Stromal cell of bone marrow (primary cell): Measurements from ENCODE around the gene PHLPP1.
A peak's percentile ranks its signal among the peaks of the same experiment; 100 is the strongest.
"Not testable (repeated sequence)": the region's sequence is repeated elsewhere in the genome, so short reads cannot be mapped to it uniquely, and the experiment has no call there.

Experiments
- DNase-seq: peaks from one replicate; pipeline ENCODE4 v3.0.0-alpha.2; 2012; ENCODE audit warnings: low read depth

Gene PHLPP1

DNA sequence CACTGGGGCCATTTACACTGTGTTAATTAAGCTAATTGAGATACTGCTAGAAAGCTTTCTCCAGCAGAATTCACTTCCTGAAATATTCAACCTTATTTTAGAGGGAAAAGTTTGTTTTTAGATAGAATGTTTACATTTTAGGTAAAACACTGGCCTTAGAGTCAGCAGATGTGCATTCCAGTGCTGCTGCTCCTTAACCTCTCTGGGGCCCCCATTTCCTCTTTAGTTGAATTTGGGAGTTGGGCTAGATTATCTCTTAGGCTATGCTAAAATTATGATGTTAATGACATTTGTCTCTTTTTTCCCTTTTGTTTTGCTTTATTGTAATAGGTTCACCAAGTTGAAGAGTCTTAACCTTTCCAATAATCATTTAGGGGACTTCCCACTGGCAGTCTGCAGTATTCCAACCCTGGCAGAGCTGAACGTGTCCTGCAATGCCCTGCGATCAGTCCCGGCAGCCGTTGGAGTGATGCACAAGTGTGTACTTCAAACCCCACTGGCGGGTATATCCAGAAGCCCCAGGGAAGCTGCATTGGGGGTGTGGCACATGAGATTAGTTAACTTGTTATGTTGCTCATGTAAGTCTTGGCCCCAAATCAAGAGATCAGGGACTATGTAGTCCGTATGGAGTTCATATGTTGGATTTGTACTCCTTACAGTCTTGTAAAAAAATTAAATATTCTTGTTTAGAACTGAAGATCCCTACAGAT, 179.5 kb downstream of the PHLPP1 start:
- no peak for DNase-seq

DNA sequence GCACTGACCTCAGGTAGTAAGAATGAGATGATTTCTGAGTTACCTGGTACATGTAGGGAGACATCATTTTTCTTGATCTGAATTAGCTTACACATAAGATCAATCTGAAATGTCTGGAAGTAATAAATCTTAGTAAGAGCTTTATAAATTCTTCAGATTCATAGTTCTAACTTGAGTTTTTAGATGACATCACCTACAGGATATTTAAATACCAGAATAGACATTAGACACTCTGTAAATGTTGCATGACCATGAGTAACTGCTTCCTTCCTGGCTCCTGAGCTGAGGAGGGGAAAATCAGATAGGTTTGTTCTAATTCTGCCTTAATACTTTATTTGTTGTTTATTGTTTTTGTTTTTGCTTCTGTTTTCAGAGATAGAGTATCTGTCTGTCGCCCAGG, 181.8 kb downstream of the PHLPP1 start:
- DNase-seq = peak; percentile 9

DNA sequence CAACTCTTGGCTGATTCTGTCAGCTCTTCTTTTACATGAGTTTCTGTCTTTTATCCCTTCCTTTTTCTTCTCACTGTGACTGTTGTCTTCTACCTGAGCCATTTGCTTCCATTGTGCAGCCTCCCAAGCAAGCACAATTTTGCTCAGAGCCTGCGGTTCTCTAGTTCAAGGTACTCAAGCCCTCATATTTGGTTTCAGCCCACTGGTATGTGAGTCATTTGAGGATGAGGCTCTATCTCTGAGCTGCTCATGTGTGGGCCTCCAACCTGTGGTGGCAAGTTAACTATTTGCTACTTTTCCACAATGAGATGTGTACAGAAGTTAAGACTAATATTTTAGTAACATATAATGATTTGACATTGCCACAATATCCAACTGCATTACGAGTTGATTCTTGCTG, 183.0 kb downstream of the PHLPP1 start:
- DNase-seq = no peak

DNA sequence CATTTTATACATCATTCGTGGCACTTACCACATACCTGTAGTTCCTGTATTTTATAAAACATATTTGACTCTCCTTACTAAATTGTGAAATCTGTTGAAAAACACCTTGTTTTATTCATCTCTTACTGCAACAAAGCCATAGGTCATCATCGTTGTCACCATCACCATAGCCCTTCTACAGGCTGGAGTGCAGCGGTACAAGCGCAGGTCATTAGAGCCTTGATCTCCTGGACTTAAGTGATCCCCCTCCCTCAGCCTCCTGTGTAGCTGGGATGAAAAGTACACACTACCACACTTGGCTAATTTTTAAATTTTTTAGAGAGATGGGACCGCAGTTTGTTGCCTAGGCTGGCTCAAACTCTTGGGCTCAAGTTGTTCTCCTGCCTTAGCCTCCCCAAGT, 184.2 kb downstream of the PHLPP1 start:
- no peak for DNase-seq

DNA sequence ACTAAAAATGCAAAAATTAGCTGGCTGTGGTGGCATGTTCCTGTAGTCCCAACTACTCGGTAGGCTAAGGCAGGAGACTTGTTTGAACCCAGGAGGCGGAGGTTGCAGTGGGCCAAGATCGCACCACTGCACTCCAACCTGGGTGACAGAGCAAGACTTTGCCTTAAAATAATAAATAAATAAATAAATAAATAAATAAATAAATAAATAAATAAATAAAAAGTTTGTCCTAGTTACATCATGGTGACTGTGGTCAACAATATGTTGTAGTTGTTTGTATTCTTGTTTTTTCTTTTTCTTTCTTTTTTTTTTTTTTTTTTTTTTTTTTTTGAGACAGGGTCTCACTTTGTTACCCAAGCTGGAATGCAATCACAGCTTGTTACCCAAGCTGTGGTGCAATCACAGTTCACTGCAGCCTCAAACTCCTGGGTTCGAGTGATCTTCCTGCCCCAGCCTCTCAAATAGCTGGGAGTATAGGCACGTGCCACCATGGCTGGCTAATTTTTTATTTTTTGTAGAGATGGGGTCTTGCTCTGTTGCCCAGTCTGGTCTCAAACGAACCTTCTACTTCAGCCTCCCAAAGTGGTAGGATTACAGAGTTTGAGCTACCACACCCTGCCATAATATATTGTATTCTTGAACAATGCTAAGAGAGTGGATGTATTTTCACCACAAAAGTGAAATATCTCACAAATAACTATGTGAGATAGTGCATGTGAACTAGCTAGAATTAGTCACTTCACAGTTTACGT, 185.0 kb downstream of the PHLPP1 start:
- DNase-seq = no peak

DNA sequence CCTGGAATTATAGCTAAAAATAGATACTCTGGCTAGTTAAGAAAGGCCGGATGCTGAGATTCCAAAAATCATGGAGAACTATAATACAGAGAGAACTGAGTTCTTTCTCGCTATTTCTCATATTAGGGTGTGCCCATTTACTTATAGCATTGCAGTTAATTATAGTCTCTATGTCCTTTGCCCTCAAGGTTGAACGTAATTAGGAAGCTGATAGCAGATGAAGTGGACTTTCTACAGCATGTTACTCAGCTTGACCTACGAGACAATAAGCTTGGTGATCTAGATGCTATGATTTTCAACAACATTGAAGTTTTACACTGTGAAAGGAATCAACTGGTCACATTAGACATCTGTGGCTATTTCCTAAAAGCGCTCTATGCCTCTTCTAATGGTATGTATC, 187.4 kb downstream of the PHLPP1 start:
- no peak for DNase-seq

DNA sequence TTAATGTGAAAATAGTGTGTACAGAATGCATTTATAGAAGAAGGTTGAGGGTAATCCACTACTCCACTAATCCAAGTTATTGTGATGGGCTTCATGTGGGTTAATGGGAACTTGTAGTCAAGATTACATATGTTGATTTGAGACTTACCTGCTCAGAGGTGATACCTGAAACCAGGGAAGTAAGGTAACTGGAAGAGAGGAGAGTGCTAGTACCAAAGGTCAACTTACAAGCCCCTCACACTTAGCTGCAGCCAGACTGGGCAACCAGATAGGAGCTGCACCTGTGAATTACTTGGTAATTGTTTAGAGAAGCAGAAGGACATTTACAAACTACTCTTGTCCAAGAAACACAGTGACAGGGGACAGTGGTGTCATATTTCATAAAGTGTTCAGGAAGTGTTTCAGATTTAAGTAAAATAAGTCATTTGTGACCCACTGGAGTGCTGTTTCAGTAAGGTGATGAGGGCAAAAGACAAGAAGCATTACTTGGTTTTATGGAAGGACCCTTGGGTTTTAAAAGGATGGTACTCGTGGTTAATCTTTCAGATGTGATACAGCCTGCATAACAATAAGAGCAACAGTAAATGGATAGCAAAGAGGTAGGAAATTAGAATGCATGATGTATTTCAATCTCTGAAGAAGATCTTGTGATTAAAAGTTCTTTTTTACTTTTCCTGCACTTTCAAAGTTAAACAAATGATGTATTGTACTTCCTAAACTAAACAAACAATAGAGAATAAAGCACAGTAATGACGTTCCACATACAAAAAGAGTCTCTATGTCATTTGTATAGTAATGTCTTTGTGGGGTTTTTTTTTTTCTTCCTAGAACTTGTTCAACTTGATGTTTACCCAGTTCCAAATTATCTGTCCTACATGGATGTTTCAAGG, 189.3 kb downstream of the PHLPP1 start:
- DNase-seq = no peak

DNA sequence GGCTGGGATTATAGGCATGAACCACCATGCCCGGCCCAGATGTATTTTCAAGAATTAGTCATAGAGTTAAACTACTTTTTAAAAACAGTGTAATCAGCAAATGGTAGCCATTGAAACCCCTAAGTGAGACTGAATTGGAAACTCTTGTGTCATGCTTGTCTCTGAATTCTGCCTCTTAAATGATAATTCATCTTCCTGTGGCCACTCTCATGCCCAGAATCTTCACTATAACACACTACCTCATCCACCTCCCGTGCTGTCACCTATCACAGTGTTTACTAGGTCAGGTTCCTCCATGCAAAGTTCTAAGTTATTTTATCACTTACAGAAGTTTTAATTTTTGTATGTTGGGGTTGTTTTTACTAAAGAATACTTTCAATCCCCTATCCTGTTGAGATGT, 197.5 kb downstream of the PHLPP1 start:
- peak; percentile 28 for DNase-seq

DNA sequence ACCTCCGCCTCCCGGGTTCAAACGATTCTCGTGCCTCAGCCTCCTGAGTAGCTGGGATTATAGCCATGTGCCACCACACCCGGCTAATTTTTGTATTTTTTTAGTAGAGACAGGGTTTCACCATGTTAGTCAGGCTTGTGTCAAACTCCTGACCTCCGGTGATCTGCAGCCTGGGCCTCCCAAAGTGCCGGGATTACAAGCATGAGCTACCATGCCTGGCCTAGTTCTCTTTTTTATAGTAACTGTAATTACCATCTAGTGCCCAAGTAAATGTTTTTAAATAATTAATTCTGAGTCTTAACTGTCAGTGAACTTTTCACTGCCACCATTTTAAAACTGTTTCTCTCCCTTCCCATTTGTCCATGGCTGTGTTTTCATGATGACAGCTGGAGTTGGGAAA, 198.5 kb downstream of the PHLPP1 start:
- not testable (repeated sequence) for DNase-seq

DNA sequence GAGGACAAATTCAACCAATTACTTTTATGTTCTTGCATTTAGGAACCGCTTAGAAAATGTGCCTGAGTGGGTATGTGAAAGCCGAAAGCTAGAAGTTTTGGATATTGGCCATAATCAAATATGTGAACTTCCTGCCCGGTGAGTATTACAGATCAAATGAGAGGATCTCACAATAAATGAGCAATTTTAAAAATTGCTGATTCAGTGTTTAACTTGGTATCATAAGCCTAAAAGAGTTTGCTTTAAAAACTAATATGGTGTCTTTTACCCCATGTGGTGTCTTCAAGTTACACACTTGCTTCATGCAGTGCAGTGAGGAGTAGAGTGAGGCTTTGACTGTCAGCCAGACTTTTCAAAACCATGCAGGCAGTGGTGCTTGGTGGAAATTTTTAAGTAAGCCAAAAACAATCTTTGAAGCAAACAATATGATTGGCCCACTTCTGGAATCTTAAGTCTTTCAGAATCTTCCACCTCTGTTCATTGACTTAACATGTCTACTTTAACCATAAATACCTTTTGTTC, 199.6 kb downstream of the PHLPP1 start:
- peak; percentile 21 for DNase-seq

DNA sequence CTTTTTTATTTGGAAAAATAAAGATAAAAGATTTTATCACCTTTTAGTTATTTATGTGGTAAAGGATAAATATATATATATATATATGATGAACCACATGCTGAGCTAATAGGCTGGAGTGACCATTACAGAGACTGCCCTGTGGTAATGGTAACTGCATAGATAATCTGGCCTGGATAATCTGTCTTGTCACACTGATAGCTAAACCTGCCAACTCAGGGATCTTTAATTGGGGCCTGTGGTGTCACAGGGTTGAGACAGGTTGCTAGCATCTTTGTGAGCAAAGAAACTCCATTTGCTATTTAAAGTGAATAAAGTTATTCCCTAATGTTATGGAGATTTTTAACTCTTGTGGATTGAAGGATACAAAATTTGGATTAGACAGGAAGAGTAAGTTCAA, 203.0 kb downstream of the PHLPP1 start:
- no peak for DNase-seq

DNA sequence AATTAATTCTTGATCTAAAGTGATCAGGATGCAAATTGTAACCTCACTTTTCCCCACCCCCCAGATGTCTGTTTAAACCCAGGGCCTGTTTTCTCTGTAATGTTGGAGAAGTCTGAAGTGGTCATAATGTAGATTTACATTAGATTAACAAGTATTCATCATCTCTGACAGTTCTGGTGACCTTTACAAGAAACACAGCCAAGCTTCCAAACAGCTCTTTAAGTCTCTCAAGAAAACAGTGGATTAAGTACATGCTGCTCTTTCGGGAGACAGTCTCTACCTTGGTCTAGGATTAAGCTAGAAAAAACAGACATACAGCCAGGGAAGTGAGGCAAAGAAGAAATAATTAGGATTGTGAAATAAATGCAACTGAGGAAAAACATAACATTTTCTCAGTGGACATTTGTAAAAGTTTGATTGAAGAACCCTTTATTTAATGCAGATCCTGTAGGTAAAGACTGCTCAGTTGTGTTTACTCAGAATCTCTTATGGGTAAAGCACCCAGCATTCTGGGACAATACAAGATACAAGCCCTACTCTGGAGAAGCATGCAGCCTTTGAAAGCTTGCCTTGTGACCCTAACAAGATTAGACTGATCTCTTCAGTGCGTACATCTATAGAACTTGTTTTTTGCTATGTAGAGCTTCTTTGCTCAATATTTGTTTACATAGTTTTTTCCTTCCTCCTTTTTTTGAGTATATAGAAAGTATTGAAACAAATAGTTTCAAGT, 203.9 kb downstream of the PHLPP1 start:
- no peak for DNase-seq

DNA sequence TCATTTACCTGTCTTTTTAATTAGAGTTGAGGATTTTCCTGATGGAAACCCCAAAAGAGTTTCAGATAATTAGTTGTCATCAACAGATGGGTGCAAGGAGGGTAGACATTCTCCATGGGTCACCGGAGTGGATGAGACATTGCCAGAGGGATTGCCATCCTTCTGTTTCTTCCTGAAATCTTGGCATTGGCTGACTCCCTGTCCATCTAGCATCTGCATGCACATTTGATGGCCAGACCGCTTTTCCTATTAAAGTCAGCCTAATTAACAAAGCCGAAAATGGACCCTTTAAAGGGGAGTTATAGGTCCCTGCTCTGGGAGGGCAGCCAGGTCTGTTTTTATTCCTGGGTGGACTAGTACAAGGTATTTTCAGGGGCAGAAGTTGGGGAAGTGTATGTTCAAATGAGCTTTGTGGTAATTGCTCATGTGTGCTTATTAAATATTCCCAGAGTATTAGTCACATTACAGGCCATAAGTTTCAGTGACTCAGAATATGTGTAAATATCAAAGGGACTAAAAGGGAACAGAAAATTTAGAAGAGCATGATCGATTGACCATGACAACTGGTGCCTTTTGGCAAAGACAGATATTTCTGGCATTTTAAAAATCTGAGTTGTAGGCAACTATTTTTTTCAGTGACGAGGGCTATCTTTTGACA, 209.8 kb downstream of the PHLPP1 start:
- no peak for DNase-seq

DNA sequence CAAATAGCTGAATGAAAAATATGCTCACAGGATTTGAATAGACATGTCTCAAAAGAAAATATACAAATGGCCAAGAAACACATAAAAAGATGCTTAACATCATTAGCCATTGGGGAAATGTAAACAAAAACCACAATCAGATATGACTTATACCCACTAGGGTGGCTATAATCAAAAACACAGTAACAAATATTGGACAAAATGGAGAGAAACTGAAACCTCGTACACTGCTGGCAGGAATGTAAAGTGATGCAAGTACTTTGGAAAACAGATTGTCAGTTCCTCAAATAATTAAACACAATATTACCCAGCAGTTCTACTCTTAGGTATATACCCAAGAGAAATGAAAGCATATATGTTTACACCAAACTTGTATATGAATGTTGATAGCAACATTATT, 213.0 kb downstream of the PHLPP1 start:
- DNase-seq = no peak

DNA sequence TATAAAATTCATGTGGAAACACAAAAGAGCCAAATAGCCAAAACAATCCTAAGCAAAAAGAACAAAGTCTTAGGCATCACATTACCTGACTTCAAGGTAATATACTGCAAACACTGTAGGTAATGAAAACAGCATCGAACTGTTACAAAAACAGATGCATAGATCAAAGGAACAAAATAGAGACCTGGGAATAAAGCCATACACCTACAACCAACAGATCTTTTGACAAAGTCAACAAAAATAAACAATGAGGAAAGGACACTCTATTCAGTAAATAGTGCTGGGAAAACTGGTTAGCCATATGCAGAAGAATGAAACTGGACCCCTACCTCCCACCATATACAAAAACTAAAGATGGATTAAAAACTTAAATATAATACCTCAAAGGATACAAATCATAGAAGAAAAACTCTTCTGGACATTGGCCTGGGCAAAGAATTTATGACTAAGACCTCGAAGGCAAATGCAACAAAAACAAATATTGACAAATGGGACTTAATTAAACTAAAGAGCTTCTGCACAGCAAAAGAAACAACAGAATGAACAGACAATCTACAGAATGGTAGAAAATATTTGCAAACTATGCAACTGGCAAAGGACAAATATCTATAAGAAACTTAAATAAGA, 218.0 kb downstream of the PHLPP1 start:
- no peak for DNase-seq

DNA sequence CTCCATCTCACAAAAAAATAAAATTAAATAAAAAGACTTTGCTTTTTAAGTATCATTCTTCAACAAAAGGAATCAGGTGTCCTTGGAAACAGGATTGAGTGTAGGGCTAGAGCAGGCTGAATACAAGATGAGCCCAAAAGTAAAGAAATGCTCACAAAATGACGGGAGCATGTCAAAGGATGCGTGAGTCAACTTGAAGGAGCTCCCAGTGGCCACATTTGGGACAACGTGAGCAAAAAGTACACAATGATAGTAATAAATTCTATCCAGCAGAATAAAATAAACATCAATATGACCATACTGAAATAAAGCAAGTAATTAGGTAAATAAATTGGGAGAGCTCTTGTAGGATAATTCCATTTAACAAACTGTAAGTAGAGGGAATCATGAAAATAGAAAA, 220.7 kb downstream of the PHLPP1 start:
- DNase-seq = no peak

DNA sequence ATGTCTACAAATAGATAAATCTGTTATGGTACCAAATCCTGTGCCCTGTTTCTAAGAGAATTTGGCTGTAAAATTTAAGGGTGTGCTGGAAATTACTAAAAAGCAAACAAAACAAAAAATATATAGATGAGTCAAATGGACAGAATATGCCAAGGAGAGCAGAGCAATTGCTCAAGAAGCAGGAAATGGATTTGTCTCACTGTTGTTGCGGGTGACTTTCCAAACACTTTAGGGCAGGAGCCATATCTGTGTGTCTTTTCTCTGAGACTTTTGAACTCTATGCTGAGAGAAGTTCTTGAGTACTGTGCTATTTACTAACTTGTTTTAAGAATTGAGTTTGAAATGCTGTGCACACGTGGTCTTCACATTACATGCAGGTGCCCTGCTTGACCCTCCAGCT, 221.7 kb downstream of the PHLPP1 start:
- peak; percentile 36 for DNase-seq

DNA sequence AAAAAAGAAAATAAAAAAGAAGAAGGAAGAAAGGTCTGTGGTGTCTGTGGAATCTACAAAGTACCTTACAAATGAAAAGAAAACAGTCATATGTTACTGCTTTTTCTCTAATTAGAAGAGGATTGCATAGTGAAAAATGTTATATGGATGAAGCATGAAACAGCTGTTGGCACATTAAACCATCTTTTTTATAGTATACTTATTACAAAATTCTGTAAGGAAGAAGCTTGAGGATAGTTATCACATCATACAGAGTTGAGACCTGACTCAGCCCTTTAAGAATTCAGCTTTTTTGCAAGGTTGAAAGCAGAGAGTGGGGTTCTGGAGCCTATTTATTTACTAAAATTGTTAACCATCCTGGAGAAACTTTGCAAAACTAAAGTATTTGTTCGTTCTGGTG, 222.7 kb downstream of the PHLPP1 start:
- DNase-seq = no peak

DNA sequence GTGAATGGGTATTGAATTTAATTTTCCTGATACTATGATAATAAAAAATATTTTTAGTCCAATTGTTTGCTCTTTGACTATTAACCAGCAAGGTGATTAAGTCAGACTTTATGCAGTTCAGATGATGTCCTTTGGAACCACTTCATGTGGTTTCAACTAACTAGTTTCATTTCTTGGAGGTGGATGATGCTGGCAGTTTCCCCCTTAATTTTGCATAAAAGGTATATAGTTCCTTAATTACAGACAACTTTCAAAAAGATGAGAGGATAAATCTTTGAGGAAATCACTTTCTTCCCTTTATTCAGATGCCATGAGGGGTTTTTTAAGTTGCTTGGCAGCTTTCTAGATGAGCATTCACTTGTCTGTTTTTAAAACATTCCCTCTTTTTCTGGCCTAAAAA, 223.1 kb downstream of the PHLPP1 start:
- no peak for DNase-seq

DNA sequence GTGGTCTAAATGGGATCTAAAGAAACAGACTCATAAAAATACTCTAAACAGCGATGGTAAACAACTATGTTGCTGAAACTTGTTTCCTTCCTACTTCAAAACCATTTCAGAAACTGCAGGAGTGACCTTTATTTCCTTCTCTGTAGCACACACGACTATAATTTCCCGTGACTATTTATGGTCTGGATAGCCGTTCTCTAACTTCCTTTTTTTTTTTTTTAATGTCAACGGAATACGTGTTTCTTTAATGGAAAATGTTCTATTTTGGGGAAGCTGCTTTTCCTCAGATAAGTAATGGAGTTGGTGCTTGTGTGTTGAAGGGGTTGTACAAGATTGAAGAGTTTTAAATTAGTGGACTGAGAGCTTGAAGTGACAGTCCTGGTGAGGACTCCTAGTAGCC, 224.1 kb downstream of the PHLPP1 start:
- no peak for DNase-seq

DNA sequence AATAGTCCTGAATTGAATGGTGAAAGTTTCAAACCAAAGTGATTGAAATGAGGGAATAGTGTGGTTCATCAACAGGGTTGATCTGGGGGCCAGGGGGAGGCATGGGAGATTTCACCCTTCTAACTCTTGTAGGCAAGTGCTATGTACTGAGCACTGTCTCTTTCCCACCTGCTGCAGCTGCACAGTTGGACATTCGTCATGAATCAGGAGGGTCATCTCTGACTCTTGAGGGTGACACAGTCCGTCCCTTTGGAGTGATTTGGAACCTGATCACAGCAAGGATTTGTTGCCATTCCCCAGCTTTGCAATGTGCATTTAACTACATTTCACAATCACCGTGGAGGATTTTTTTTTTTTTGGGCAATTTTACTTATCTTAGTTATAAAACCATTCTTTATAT, 224.6 kb downstream of the PHLPP1 start:
- DNase-seq = no peak
